ENCODE data around the gene TRIM63. TPM values are rescaled to one million over a fixed set of nuclear protein-coding genes. Genes with fewer than 3 reads are reported as not detected.

TRIM63 gene
- total and polyA plus RNA-seq, 2 of the 13 experiments (the other 11 are each of a cell fraction or from before 2014, with no cell fraction given): not detected

DNA sequence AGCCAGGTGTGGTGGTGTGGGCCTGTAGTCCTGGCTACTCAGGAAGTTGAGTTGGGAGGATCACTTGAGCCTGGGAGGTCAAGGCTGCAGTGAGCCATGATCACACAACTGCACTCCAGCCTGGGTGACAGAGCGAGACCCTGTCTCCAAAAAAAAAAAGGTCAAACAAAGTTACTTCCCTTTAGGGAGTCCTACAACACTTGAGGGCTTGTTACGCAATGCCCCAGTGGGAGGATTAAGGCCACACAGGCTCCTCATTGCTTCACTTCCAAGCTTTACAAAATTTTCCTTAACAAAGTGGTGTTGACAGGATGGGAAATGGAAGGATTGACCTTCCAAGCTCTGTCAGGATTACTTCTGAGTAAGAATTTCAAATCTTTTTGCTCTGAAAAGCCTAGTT is 52.1 kb downstream of the TRIM63 start (continued):
- TF ChIP-seq RFXANK (CRISPR knock-in tag; IDR thresholded peaks at IDR 0.05): no peak
- TF ChIP-seq ZNF567 (CRISPR knock-in tag; IDR thresholded peaks at IDR 0.05; ENCODE audit: borderline replicate concordance): no peak
- TF ChIP-seq IKZF1 (IDR thresholded peaks at IDR 0.05): no peak
- TF ChIP-seq HCFC1 (IDR thresholded peaks at IDR 0.05; ENCODE audit: low read depth, low read length): no peak
- no peak for TF ChIP-seq SMARCE1 (IDR thresholded peaks at IDR 0.05; ENCODE audit: borderline replicate concordance)
- TF ChIP-seq ZNF672 (CRISPR knock-in tag; IDR thresholded peaks at IDR 0.05): no peak
- TF ChIP-seq ISX (CRISPR knock-in tag; conservative IDR thresholded peaks at IDR 0.05): no peak
- TF ChIP-seq ZNF510 (CRISPR knock-in tag; IDR thresholded peaks at IDR 0.05; ENCODE audit: low read depth): no peak
- no peak for TF ChIP-seq NCOA1 (CRISPR knock-in tag; IDR thresholded peaks at IDR 0.05)
- TF ChIP-seq, protein P1, sequence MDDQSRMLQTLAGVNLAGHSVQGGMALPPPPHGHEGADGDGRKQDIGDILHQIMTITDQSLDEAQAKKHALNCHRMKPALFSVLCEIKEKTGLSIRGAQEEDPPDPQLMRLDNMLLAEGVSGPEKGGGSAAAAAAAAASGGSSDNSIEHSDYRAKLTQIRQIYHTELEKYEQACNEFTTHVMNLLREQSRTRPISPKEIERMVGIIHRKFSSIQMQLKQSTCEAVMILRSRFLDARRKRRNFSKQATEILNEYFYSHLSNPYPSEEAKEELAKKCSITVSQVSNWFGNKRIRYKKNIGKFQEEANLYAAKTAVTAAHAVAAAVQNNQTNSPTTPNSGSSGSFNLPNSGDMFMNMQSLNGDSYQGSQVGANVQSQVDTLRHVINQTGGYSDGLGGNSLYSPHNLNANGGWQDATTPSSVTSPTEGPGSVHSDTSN (CRISPR knock-in tag; IDR thresholded peaks at IDR 0.05; ENCODE audit: borderline replicate concordance): no peak
- TF ChIP-seq NR2C2 (CRISPR knock-in tag; IDR thresholded peaks at IDR 0.05; ENCODE audit: borderline replicate concordance): no peak
- TF ChIP-seq MTA3 (CRISPR knock-in tag; IDR thresholded peaks at IDR 0.05): no peak
- no peak for TF ChIP-seq ZBTB7A (CRISPR knock-in tag; IDR thresholded peaks at IDR 0.05)
- no peak for TF ChIP-seq ZNF558 (CRISPR knock-in tag; IDR thresholded peaks at IDR 0.05; ENCODE audit: borderline replicate concordance)
- no peak for TF ChIP-seq ATAD3A (CRISPR knock-in tag; IDR thresholded peaks at IDR 0.05)
- TF ChIP-seq ZBTB38 (CRISPR knock-in tag; IDR thresholded peaks at IDR 0.05): no peak
- TF ChIP-seq PATZ1 (CRISPR knock-in tag; IDR thresholded peaks at IDR 0.05): peak; percentile 25; the same call in 1 of the 2 replicates
- TF ChIP-seq SPEN (CRISPR knock-in tag; IDR thresholded peaks at IDR 0.05; ENCODE audit: low read depth): no peak
- TF ChIP-seq ELF3 (CRISPR knock-in tag; IDR thresholded peaks at IDR 0.05): no peak
- TF ChIP-seq, protein P2, sequence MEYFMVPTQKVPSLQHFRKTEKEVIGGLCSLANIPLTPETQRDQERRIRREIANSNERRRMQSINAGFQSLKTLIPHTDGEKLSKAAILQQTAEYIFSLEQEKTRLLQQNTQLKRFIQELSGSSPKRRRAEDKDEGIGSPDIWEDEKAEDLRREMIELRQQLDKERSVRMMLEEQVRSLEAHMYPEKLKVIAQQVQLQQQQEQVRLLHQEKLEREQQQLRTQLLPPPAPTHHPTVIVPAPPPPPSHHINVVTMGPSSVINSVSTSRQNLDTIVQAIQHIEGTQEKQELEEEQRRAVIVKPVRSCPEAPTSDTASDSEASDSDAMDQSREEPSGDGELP (IDR thresholded peaks at IDR 0.05; ENCODE audit: borderline replicate concordance, low read depth): no peak
- no peak for TF ChIP-seq LBX2 (CRISPR knock-in tag; IDR thresholded peaks at IDR 0.05; ENCODE audit: borderline replicate concordance)
- no peak for TF ChIP-seq ZNF34 (CRISPR knock-in tag; IDR thresholded peaks at IDR 0.05; ENCODE audit: borderline replicate concordance)
- no peak for TF ChIP-seq TP53 (CRISPR knock-in tag; conservative IDR thresholded peaks at IDR 0.05)
- no peak for TF ChIP-seq ZFP36 (IDR thresholded peaks at IDR 0.05; ENCODE audit: borderline replicate concordance, low read depth, low read length, partially characterized antibody)
- TF ChIP-seq, protein P3, sequence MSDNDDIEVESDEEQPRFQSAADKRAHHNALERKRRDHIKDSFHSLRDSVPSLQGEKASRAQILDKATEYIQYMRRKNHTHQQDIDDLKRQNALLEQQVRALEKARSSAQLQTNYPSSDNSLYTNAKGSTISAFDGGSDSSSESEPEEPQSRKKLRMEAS (IDR thresholded peaks at IDR 0.05): no peak
- no peak for TF ChIP-seq ZNF816 (CRISPR knock-in tag; IDR thresholded peaks at IDR 0.05; ENCODE audit: borderline replicate concordance)
- no peak for TF ChIP-seq ZNF124 (CRISPR knock-in tag; IDR thresholded peaks at IDR 0.05)
- no peak for TF ChIP-seq MZF1 (CRISPR knock-in tag; IDR thresholded peaks at IDR 0.05; ENCODE audit: borderline replicate concordance)
- TF ChIP-seq CBX5 (CRISPR knock-in tag; IDR thresholded peaks at IDR 0.05; ENCODE audit: borderline replicate concordance): no peak
- no peak for TF ChIP-seq HMG20A (CRISPR knock-in tag; IDR thresholded peaks at IDR 0.05; ENCODE audit: borderline replicate concordance)
- TF ChIP-seq ZNF333 (CRISPR knock-in tag; IDR thresholded peaks at IDR 0.05; ENCODE audit: borderline replicate concordance): no peak
